HG03159 (cell line): ENCODE data around the gene GPER1.
A peak's percentile ranks its signal among the peaks of the same experiment; 100 is the strongest.

Experiments
- ATAC-seq: cut with Tn5 transposase; IDR thresholded peaks from one replicate; pipeline ENCODE4 v1.9.1; 2021; ENCODE audit warnings: mild to moderate bottlenecking, moderate library complexity; ENCODE audit not compliant: unreplicated experiment

The GPER1 gene

DNA sequence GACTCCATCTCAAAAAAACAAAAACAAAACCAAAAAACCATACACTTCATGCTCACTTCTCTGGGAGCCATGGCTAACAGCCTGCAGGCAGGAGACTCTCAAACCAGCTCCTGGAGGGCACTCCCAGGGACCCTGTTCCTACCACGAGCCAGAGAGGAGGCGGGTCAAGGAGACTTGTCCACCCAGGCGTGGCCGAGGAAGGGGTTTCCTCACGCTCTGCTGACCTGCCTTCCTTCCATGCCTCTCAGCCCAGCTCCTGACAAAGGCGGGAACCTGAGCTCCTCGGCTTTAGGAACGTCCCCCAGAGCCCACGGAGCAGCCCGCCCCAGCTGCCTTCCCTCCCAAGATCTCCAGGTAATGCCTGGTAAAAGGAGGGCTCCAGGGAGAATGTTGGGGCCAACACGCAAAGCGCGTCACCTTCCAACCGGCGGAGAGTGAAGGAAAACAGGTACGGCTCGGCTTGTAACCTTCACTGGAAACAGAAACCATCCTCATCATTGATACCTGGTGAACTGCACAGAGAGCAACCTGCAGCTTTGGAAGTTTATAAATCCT is 34.0 kb upstream of the GPER1 start:
- ATAC-seq, result no peak

GRCh38 chr7:1054438-1054837 is 33.5 kb upstream of the GPER1 start:
- no peak for ATAC-seq

GRCh38 chr7:1054861-1055450 is 33.0 kb upstream of the GPER1 start:
- ATAC-seq, result no peak

DNA sequence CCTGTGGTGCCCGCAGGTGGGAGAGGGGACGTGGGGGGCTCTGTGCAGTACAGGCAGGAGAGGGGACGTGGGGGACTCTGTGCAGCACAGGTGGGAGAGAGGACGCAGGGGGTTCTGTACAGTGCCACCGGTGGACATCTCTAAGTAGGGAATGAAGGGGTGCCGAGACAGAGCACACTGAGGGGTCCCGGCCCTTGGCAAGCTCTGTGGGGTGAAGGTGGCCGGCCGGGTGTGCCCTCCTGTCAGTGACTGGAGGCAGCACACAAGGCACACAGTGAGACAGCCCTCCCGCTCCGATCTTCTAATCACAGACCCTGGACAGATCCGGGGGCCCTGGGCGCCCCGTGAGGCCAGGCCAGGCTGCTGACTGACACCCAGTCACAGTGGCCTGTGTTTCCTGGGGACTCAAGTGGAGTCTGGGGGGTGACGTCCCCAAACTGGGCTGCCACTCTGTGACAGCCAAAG is 32.4 kb upstream of the GPER1 start:
- no peak for ATAC-seq

DNA sequence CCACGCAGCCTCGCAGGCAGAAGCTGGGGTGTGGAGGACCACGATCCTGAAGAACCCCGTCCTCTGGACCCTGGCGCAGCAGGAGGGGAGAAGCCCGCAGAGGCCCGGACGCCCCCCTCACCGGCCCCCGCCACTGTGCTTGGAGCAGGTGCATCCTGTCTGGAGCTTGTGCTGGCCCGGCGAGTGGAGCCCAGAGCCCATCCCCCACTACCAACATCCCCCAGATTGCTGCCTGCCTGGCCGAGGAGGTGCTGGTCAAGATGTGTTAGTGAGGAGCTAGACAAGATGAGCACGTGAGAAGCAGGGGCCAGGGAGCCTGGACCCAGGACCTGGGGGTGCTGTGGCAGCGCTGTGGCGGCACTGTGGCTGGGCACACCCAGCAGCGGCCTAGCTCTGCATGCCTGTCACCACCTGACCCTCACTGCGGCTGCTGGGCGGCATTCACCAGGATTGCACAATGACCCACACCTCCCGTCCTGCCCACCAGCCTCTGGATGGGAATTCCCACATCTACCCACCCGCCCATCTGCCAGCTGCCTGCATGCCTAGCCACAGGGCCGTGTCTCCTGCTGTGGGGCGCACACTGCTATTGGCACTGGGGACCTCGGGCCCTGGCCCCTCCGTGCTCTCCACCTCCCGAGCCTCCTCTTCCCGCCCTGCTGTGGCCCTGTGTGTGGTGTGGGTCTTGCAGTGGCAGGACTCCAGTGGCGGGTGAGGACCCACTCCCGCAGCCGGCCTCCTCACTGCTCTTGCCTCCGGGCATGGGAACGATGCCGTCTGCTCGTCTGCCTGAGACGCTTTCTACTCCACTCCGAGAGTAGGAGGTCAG is 31.7 kb upstream of the GPER1 start:
- no peak for ATAC-seq

- ATAC-seq, result no peak
Measured at GRCh38 chr7:1056785-1057410, 31.0 kb upstream of the GPER1 start.

DNA sequence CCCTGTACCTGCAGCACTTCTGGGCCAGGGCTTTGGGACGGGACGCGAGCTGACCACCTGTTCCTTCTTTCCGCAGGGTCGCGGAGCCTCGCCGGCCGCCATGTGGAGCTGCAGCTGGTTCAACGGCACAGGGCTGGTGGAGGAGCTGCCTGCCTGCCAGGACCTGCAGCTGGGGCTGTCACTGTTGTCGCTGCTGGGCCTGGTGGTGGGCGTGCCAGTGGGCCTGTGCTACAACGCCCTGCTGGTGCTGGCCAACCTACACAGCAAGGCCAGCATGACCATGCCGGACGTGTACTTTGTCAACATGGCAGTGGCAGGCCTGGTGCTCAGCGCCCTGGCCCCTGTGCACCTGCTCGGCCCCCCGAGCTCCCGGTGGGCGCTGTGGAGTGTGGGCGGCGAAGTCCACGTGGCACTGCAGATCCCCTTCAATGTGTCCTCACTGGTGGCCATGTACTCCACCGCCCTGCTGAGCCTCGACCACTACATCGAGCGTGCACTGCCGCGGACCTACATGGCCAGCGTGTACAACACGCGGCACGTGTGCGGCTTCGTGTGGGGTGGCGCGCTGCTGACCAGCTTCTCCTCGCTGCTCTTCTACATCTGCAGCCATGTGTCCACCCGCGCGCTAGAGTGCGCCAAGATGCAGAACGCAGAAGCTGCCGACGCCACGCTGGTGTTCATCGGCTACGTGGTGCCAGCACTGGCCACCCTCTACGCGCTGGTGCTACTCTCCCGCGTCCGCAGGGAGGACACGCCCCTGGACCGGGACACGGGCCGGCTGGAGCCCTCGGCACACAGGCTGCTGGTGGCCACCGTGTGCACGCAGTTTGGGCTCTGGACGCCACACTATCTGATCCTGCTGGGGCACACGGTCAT is 30.3 kb upstream of the GPER1 start:
- no peak for ATAC-seq

DNA sequence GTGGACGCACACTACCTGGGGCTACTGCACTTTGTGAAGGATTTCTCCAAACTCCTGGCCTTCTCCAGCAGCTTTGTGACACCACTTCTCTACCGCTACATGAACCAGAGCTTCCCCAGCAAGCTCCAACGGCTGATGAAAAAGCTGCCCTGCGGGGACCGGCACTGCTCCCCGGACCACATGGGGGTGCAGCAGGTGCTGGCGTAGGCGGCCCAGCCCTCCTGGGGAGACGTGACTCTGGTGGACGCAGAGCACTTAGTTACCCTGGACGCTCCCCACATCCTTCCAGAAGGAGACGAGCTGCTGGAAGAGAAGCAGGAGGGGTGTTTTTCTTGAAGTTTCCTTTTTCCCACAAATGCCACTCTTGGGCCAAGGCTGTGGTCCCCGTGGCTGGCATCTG is 29.6 kb upstream of the GPER1 start:
- ATAC-seq, result no peak

GRCh38 chr7:1058821-1059199 is 29.1 kb upstream of the GPER1 start:
- ATAC-seq, result no peak

DNA sequence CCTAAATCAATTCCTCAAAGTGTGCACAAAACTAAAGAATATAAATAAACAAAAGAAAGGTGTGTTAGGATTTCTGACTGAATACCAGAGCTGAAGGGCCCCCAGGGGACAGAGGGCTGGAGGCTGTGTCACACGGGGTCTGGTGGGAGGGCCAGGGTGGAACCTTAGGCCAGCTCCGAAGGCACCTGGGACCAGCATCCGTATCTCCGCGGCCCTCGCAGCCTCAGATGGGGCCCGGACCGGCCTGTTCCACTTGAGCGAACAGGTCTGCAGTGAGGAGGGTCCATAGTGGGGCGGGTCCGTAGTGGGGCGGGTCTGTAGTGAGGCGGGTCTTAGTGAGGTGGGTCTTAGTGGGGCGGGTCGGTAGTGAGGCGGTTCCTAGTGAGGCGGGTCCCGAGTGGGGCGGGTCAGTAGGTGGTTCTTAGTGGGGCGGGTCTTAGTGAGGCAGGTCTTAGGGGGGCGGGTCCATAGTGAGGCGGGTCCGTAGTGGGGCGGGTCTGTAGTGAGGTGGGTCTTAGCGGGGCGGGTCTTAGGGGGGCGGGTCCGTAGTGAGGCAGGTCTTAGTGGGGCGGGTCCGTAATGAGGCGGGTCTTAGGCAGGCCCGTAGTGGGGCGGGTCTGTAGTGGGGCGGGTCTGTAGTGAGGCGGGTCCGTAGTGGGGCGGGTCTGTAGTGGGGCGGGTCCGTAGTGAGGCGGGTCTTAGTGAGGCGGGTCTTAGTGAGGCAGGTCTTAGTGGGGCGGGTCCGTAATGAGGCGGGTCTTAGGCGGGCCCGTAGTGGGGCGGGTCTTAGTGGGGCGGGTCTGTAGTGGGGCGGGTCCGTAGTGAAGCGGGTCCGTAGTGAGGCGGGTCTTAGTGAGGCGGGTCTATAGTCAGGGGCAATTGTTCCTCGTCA is 28.5 kb upstream of the GPER1 start:
- no peak for ATAC-seq

DNA sequence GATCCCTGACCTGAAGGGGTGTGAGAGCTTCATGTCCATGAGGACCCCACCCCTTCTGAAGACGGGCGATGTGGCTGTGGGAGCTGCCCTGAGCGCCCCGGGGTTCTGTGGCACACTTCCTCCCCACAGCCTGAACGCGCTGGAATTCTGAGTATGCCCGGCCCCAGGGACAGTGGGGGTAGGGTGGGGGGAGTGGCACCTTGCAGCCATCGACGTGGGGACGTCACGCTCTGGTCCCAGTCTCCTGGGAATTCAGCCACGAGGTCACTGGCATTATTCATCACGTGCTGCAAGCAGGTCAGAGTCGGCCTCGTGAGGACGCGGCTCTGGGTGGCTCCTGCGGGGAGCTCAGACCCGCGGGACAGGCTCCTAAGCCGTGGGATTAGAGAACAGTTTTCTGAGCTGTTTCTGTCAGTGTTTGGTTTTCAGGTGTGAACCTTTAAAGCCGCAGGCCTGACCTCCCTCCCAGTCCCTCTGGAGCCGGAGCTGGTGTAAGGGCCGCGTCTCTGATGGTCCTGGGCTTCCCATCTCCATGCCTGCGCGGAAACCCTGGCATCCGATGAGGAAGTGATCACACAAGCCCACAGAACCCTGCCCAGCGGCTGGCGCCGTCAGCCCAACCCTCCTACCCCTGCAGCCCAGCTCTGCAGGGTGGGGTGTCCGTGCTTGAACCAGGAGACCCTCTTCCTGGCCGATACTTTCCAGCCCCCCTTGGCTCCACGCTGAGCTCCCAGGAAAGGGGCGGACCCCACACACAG is 27.4 kb upstream of the GPER1 start:
- ATAC-seq, result no peak

- no peak for ATAC-seq
Measured at GRCh38 chr7:1061180-1061579, 26.7 kb upstream of the GPER1 start.

GRCh38 chr7:1062296-1063294 is 25.3 kb upstream of the GPER1 start:
- peak; percentile 45 for ATAC-seq

DNA sequence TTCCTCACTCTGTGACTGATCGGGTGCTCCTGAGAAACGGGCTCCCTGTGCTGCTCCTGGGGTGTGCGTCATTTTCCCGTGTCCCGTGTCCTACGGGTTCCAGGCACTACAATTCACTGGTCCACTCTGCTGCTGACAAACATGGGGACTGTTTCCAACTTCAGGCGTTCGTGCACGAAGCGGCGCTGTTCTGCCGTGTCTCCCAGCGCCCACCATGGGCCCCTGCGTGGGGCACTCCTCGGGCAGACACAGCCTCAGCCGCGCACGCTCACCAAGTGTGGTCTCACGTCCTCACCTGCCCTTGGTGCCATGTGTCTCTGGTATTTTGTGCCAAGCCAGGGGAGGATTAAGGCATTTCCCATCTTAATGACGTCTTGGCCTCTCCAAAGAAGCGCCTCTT is 24.6 kb upstream of the GPER1 start:
- no peak for ATAC-seq

GRCh38 chr7:1064581-1064980 is 23.3 kb upstream of the GPER1 start:
- no peak for ATAC-seq

DNA sequence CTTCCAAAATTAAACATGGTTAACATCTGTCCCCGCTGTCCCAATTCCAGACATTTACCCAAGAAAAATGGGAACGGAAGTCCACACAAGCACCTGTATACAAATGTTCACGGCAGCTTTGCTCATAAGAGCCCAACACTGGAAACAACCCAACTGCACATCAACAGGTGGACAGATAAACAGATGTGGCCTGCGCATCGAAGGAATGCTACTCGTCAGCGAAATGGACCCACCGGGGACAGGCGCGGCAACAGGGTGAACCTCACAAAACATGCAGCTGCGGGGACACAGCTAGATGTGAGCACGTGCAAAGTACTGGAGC is 22.7 kb upstream of the GPER1 start:
- no peak for ATAC-seq

DNA sequence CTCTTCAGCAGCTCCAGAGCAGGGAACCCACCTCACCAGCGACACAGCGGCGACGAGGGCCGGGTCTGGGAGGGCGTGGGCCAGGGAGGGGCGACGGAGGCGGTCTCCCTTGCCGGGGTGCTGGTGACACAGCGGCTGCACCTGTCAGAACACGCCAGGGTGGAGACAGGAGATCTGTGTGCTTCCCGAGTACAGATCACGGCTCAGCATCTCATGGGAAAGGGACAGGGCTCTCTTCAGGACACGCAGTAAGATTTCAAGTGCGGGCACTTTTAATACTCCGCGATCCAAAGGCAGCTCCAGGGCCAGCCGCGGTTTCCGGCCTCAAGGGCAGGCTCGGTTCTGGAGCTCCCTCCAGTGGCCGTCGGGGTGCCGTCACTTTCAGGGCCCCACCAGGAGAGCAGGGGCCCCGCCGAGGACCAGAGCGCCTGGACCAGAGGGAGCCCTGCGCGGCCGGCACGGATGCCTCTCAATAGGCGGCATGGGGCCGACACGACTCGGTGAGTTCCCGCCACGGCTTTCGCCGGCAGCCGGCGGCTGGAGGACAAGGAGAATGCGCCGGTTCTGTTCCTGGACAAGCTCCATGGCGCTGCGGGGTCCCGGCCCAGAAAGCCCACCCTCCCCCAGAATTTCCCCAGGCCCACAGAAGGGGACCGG is 22.2 kb upstream of the GPER1 start:
- peak; percentile 74 for ATAC-seq

- no peak for ATAC-seq
Measured at GRCh38 chr7:1066242-1066588, 21.7 kb upstream of the GPER1 start.
